ENCODE data around the gene CHRNB2.

Gene CHRNB2

GRCh38 chr1:154565876-154566275 lies 1.7 kb upstream of the CHRNB2 start:
- Mint-ChIP-seq H3K4me3 (no peak overlapping the region), H3K36me3 (ENCODE audit: low read depth) (no peaks in the 10 kb centered on the region), H3K9me3 (no peaks in the 10 kb centered on the region), H3K27me3 (peaks cover 34% of the 10 kb centered on the region), H3K4me1 (peaks cover 6% of the 10 kb centered on the region), H3K27ac (no peak overlapping the region)
- no peak for ATAC-seq
- no peak for DNase-seq

GRCh38 chr1:154568157-154568815 lies 708 bp downstream of the CHRNB2 start:
- H3K4me3 Mint-ChIP-seq: no peak overlapping the region

GRCh38 chr1:154571244-154571963 lies 3.8 kb downstream of the CHRNB2 start:
- Mint-ChIP-seq H3K9me3 (no peaks in the 10 kb centered on the region), H3K27ac (peak overlapping the region; percentile 71), H3K4me3 (no peak overlapping the region), H3K27me3 (peaks cover 25% of the 10 kb centered on the region), H3K4me1 (peaks cover 6% of the 10 kb centered on the region), H3K36me3 (ENCODE audit: low read depth) (no peaks in the 10 kb centered on the region)
- DNase-seq: no peak
- no peak for ATAC-seq

More at GRCh38 chr1:154568157-154568815, 708 bp downstream of the CHRNB2 start:
- no peaks in the 10 kb centered on the region for H3K36me3 Mint-ChIP-seq (ENCODE audit: low read depth)
- no peaks in the 10 kb centered on the region for H3K9me3 Mint-ChIP-seq
- no peak for ATAC-seq
- H3K27me3 Mint-ChIP-seq: peaks cover 34% of the 10 kb centered on the region
- no peak for DNase-seq
- no peak overlapping the region for H3K27ac Mint-ChIP-seq
- H3K4me1 Mint-ChIP-seq: peaks cover 6% of the 10 kb centered on the region

- H3K27me3 Mint-ChIP-seq: peaks cover 20% of the 10 kb centered on the region
- H3K36me3 Mint-ChIP-seq (ENCODE audit: low read depth): no peaks in the 10 kb centered on the region
- peaks cover 6% of the 10 kb centered on the region for H3K4me1 Mint-ChIP-seq
- no peaks in the 10 kb centered on the region for H3K9me3 Mint-ChIP-seq
- no peak overlapping the region for H3K27ac Mint-ChIP-seq
- DNase-seq: no peak
- H3K4me3 Mint-ChIP-seq: no peak overlapping the region
- ATAC-seq: no peak
These were observed 4.3 kb downstream of the CHRNB2 start for GRCh38 chr1:154571964-154572288.

- no peak overlapping the region for H3K4me3 Mint-ChIP-seq
These were observed 5.0 kb downstream of the CHRNB2 start for GRCh38 chr1:154572468-154573167.

GRCh38 chr1:154573168-154573510 lies 5.6 kb downstream of the CHRNB2 start:
- Mint-ChIP-seq H3K27me3 (peaks cover 12% of the 10 kb centered on the region), H3K4me3 (no peak overlapping the region)
- no peak for ATAC-seq

More at GRCh38 chr1:154572468-154573167, 5.0 kb downstream of the CHRNB2 start:
- no peaks in the 10 kb centered on the region for H3K36me3 Mint-ChIP-seq (ENCODE audit: low read depth)
- H3K9me3 Mint-ChIP-seq: no peaks in the 10 kb centered on the region
- peaks cover 16% of the 10 kb centered on the region for H3K27me3 Mint-ChIP-seq
- peaks cover 4% of the 10 kb centered on the region for H3K4me1 Mint-ChIP-seq
- ATAC-seq (no peak), DNase-seq (no peak)
- H3K27ac Mint-ChIP-seq: no peak overlapping the region

GRCh38 chr1:154574716-154575115 lies 7.1 kb downstream of the CHRNB2 start:
- DNase-seq: no peak

More at GRCh38 chr1:154573168-154573510, 5.6 kb downstream of the CHRNB2 start:
- no peak overlapping the region for H3K27ac Mint-ChIP-seq
- no peaks in the 10 kb centered on the region for H3K9me3 Mint-ChIP-seq
- no peak for DNase-seq
- H3K36me3 Mint-ChIP-seq (ENCODE audit: low read depth): no peaks in the 10 kb centered on the region
- H3K4me1 Mint-ChIP-seq: no peaks in the 10 kb centered on the region

GRCh38 chr1:154575147-154575927 lies 7.8 kb downstream of the CHRNB2 start:
- Mint-ChIP-seq H3K4me3 (no peak overlapping the region), H3K9me3 (no peaks in the 10 kb centered on the region), H3K27ac (no peak overlapping the region)

More at GRCh38 chr1:154574716-154575115, 7.1 kb downstream of the CHRNB2 start:
- peaks cover 1% of the 10 kb centered on the region for H3K27me3 Mint-ChIP-seq
- H3K4me3 Mint-ChIP-seq: no peak overlapping the region
- peak; percentile 9 for ATAC-seq
- H3K36me3 Mint-ChIP-seq (ENCODE audit: low read depth): peaks cover 6% of the 10 kb centered on the region
- H3K9me3 Mint-ChIP-seq: no peaks in the 10 kb centered on the region
- H3K27ac Mint-ChIP-seq: no peak overlapping the region
- H3K4me1 Mint-ChIP-seq: no peaks in the 10 kb centered on the region

GRCh38 chr1:154575951-154576566 lies 8.5 kb downstream of the CHRNB2 start:
- Mint-ChIP-seq H3K4me1 (no peaks in the 10 kb centered on the region), H3K9me3 (no peaks in the 10 kb centered on the region), H3K27ac (no peak overlapping the region), H3K4me3 (no peak overlapping the region), H3K36me3 (ENCODE audit: low read depth) (peaks cover 10% of the 10 kb centered on the region), H3K27me3 (no peaks in the 10 kb centered on the region)
- DNase-seq (no peak), ATAC-seq (no peak)

More at GRCh38 chr1:154575147-154575927, 7.8 kb downstream of the CHRNB2 start:
- ATAC-seq (peak; percentile 9), DNase-seq (no peak)
- Mint-ChIP-seq H3K36me3 (ENCODE audit: low read depth) (peaks cover 6% of the 10 kb centered on the region), H3K4me1 (no peaks in the 10 kb centered on the region), H3K27me3 (no peaks in the 10 kb centered on the region)

GRCh38 chr1:154577346-154578057 lies 9.9 kb downstream of the CHRNB2 start:
- Mint-ChIP-seq H3K27ac (no peak overlapping the region), H3K36me3 (ENCODE audit: low read depth) (peaks cover 13% of the 10 kb centered on the region), H3K4me3 (no peak overlapping the region), H3K27me3 (no peaks in the 10 kb centered on the region), H3K9me3 (no peaks in the 10 kb centered on the region), H3K4me1 (no peaks in the 10 kb centered on the region)
- DNase-seq (no peak), ATAC-seq (no peak)

GRCh38 chr1:154578058-154578418 lies 10.5 kb downstream of the CHRNB2 start:
- ATAC-seq: no peak
- Mint-ChIP-seq H3K4me3 (no peak overlapping the region), H3K36me3 (ENCODE audit: low read depth) (peaks cover 16% of the 10 kb centered on the region), H3K9me3 (no peaks in the 10 kb centered on the region), H3K27me3 (no peaks in the 10 kb centered on the region), H3K27ac (no peak overlapping the region), H3K4me1 (no peaks in the 10 kb centered on the region)
- DNase-seq: no peak

- Mint-ChIP-seq H3K27ac (no peak overlapping the region), H3K36me3 (ENCODE audit: low read depth) (peaks cover 27% of the 10 kb centered on the region), H3K9me3 (no peaks in the 10 kb centered on the region), H3K4me3 (no peak overlapping the region), H3K4me1 (no peaks in the 10 kb centered on the region), H3K27me3 (no peaks in the 10 kb centered on the region)
- ATAC-seq: no peak
- DNase-seq: no peak
These were observed 11.8 kb downstream of the CHRNB2 start for GRCh38 chr1:154579374-154579773.

GRCh38 chr1:154581766-154582165 lies 14.2 kb downstream of the CHRNB2 start:
- no peaks in the 10 kb centered on the region for H3K27me3 Mint-ChIP-seq
- H3K27ac Mint-ChIP-seq: peak overlapping the region; percentile 59
- H3K4me3 Mint-ChIP-seq: no peak overlapping the region
- DNase-seq: no peak
- ATAC-seq: no peak
- no peaks in the 10 kb centered on the region for H3K4me1 Mint-ChIP-seq
- no peaks in the 10 kb centered on the region for H3K9me3 Mint-ChIP-seq
- H3K36me3 Mint-ChIP-seq (ENCODE audit: low read depth): peaks cover 50% of the 10 kb centered on the region

GRCh38 chr1:154582885-154583284 lies 15.3 kb downstream of the CHRNB2 start:
- ATAC-seq (no peak), DNase-seq (no peak)
- Mint-ChIP-seq H3K27ac (no peak overlapping the region), H3K4me3 (no peak overlapping the region), H3K9me3 (no peaks in the 10 kb centered on the region), H3K36me3 (ENCODE audit: low read depth) (peaks cover 59% of the 10 kb centered on the region), H3K27me3 (no peaks in the 10 kb centered on the region), H3K4me1 (no peaks in the 10 kb centered on the region)

All from activated naive CD8-positive, alpha-beta T cell treated with anti-CD3 and anti-CD28 coated beads, Interleukin-2, amount 50 U/mL, for 24 hours (primary cell).